Myocyte (in vitro differentiated cells): ENCODE measurements around the gene TTC33. TPM values are rescaled to one million over a fixed set of nuclear protein-coding genes. Genes with fewer than 3 reads are reported as not detected.
A peak's percentile ranks its signal among the peaks of the same experiment; 100 is the strongest.
"Not testable (repeated sequence)": the region's sequence is repeated elsewhere in the genome, so short reads cannot be mapped to it uniquely, and the experiment has no call there.

ENCODE experiments used
- DNase-seq: peaks from one replicate; pipeline ENCODE4 v3.0.0-alpha.2; 2012; ENCODE audit warnings: low read depth
- total RNA-seq: library from RNA; depleted of rRNA; stranded (reverse); fragments of >200 nt; gene quantifications from 2 replicates; pipeline ENCODE4 v1.2.3, GENCODE V29; 2014

TTC33 gene
- total RNA-seq, 1 donor from 2014 or later = 26.7 TPM

DNA sequence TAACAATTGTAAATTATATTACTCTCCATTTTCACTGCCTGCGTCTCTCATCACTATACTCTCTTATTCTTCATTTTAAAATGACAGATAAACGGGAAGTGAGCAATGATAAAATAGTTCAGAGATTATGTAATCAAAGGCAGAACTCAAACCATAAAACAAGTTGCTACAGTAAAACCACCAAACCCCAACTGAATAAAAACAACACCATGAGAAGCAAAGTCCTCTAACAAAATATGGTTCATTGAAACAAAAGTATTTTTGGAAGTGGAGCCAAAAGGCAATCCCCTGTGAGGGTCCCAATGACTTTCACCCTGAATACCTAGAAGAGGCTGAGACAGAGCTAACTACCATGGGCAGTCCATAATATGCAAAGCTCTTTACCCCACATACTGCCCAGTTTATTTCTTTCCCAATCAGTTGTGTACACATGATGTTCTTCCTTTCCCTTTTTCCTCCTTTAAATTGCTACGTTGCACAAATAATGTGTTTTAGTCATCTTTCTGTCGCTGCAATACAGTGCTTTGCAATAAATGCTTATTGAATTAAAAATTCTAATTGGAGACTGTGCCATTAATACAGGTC is 140.1 kb downstream of the TTC33 start:
- DNase-seq = no peak

DNA sequence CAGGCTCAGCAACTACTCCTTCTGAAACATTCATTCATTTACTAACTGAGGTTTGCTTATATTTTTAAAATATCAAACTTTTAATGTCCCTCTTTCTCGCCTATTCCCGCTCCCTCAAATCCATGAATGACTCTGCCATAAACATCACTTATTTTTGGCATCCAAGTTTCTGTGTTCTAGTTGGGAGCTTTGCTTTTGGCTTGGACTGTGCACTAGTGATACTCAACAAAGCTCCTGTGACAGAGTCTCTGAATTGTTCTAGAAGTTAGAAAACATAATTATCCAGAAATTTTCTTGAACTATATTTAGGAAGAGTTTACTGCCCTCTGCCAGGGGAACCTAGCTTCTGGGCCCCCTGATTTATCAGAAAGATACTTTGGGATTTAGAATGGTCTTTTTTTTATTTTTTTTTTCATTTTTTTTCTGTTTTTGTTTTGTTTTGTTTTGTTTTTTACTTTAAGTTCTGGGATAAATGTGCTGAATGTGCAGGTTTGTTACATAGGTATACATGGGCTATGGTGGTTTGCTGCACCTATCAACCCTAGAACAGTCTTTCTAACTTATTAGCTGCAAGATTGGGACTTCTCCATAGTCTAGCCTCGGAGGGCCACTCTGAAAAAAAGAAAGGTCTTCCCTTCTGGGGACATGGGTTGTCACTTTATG is 140.7 kb downstream of the TTC33 start:
- DNase-seq = no peak

DNA sequence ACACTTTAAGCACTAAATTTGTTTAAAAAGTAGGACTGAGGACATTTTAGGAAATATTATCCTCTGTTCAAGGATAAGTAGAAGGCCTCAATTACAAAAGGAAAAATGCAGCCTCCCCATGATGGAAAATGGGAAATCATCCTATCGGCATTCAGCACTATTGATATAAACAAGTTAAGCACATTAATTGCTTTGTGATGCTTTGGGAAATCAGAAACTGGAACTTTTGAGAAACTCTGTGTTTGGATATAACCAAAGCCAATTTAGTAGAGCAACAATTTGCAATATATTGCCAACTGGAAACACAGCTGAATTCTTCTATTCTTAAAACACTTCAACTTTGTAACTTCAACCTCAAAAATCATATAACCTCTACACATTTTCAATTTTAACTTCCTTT is 141.3 kb downstream of the TTC33 start:
- no peak for DNase-seq

DNA sequence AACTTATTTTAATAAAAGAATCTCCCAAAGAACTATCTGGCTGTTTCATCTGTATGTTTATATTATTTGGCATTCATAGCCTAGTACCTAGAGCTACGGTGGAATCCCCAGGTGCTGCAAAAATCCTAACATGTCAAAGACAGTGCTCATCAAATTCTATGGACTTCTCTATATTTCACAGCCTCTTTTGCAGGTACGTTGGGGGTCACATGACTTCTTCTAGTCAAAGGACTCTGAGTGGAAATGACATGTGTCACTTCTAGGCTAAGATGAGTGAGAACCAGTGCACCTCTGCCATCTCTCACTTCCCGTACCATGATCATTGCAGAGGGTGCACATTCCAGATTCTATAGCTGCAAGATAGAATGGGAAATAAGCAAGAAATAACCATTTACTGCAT is 148.6 kb downstream of the TTC33 start:
- DNase-seq = no peak

DNA sequence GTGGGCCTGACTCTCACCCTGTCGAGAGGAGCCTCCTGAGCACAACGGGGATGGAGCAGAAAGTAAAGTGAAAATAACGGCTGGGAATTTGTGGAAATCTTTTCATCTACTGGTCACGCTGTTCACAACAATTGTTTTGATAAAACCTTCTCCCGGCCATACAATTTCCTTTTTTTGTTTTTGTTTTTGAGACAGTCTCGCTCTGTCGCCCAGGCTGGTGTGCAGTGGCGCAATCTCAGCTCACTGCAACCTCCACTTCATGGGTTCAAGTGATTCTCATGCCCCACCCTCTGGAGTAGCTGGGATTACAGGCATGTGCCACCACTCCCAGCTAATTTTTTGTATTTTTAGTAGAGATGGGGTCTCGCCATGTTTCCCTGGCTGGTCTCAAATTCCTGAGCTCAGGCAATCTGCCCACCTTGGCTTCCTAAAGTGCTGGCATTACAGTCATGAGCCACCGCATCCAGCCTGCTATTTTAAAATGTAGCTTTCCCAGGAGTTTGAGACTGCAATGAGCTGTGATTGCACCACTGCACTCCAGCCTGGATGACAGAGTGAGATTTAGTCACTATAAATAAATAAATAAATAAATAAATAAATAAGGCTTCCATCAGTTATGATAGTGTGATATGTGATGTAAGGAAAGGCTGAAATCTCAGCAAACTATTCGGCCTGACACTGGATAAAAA is 149.5 kb downstream of the TTC33 start:
- DNase-seq = no peak

DNA sequence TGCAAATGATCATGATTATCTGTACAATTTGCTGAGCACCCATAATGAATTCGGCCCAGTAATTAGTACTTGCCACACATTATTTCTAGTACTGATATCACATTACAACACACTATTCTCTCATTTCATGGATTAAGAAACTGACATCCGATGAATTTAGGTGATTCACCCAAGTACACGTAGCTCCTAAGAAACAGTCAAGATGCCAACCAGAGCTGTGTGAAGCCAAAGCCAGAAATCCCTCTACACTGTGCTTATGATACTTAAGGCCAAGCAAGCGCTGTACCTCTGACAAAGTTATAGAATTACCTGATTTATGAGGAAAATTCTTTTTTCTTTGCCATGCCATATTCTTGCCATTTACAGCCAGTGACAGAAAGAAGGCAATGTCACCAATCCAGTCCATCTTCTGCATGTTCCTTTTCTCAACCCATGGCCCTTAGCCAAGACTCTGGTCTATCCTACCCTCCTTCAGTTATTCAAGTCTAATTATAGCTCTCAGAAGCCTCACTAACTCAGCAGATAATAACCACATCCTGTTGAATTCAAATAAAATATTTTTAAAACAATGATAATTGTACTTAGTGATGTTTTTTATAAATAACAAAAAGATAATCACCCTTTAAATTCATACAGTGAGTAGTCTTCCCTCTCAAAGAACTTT is 150.3 kb downstream of the TTC33 start:
- peak; percentile 68 for DNase-seq

DNA sequence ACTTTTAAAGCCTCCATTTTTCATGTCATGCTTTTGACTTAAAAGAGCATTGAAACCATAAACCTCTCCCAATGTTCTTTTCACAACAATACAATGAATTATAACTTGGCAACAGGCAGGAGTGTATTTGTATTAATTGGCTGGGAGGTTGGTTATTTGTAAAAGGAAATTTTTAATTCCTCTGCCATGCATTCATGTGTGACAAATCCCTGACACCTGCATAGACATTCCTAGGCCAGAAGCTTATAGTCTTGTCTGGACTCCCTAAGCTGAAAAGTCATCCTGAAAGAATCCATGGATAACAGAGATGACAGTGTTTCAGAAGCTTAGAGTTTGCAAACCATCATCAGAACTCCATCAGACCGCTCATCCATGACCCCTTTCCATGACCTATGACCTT is 152.4 kb downstream of the TTC33 start:
- DNase-seq = no peak

DNA sequence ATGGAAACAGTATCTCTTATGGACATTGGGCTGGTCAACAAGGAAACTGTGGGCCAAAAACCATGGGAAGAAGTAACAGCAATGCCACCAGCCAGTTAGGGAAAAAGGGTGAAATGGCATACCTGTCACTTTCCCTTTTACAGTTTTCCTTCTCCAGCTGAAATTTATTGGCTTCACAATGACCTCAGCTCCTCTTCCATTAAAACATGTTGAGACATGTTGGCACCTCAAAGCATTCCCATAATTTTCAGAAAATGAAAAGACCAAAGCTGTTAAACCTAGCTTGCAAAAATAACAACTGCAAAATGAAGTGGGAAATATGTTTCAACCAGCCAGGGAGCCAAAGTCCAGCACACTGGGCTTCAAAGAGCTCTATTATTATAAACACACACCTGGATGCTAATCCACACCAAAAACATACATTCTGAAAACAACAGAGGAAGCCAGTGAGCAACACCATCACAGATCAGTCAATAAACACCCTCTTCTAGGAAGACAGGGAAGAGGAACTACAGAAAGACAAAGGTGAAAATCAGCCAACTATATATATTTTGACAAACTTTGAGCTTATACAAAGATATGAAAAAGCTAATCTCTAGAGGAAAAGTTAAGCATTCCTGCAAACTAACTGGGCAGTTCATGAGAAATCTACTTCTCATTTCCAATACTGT is 154.4 kb downstream of the TTC33 start:
- no peak for DNase-seq

DNA sequence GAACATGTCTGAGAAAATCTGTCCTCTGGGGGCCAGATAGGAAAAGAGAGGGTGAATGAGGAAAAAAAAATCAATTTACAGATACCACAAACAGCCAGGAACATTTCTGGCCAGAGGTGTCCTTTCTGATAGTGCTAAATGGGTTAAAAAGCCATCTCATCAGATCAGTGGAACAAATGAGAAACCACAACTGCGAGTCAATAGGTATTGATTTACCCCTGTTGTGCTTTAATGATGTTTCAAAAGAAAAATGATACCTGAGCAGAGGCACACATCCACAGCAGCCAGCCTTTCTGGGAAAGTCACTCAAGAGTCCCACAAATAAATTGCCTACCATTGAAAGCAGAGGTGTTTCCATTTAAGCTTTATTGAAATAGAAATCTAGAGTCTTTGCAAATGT is 155.4 kb downstream of the TTC33 start:
- no peak for DNase-seq

DNA sequence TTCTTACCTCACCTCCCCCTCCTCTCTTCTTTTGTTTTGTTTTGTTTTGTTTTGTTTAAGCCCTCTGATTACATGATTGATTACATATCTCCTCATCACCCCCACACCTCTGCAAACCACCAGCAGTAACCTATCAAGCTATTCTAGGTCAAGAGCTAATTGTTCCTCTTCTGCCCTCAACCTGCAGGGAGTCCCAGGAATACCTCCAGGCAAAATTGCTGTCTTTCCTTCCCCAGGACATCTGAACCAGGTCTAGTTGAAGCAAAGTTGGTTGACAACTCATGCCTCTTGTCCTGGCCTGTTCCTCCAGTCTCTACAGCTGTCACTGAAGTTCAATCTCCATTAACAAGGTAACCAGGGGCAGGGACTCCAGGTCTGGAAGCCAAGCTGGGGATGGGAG is 156.1 kb downstream of the TTC33 start:
- no peak for DNase-seq

DNA sequence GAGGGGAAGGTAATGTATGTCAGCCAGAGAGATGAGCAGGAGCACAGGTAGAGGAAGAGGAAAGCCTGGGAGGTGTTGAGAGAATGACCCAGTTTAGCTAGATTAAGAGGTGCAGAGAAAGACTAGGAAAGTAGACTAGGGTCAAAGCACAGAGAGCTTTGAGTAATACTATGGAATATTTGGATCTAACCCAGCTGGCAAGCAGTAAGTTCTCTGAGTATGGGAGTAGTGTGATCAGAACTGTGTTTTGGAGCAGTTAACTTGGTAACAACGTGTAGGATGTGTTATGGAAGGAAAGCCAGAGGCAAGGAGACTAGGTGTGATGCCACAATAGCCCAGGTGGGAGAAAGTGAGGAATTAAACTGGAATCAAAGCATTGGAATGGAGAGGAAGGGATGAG is 160.9 kb downstream of the TTC33 start:
- DNase-seq = no peak

DNA sequence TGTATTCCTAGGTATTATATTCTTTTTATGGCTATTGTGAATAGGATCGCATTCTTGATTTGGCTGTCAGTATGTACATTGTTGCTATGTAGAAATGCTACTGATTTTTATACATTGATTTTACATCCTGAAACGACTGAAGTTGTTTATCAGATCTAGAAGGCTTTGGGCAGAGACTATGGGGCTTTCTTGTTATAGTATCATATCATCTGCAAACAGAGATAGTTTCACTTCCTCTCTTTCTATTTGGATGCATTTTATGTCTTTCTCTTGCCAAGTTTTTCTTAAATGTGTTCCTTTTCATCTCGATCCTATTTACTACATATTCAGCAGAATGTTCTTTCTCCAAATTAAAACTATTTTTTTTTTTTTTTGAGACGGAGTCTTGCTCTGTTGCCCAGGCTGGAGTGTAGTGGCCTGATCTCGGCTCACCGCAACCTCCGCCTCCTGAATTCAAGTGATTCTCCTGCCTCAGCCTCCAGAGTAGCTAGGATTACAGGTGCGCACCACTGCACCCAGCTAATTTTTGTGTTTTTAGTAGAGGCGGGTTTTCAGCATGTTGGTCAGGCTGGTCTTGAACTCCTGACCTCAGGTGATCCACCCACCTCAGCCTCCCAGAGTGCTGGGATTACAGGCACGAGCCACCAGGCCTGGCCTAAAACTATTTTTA is 163.9 kb downstream of the TTC33 start:
- DNase-seq = not testable (repeated sequence)

DNA sequence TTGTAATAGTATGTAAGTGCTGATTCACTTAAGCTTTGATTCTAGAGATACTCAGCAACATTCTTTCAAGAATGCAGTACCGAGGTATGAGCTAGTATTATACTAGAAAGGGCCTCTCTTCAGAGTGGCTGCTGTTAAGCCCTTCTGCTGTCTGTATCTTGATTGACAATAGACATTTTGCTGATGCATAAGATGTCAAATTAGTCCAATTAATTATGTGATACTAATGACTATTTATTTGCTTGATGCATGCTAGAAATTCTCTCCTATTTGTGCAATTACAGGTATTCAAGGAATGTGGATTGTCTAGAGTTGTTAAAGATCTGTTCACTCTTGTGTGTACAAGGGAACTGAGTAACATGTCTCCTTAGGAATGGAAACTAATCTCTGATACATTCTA is 168.4 kb downstream of the TTC33 start:
- DNase-seq = no peak

DNA sequence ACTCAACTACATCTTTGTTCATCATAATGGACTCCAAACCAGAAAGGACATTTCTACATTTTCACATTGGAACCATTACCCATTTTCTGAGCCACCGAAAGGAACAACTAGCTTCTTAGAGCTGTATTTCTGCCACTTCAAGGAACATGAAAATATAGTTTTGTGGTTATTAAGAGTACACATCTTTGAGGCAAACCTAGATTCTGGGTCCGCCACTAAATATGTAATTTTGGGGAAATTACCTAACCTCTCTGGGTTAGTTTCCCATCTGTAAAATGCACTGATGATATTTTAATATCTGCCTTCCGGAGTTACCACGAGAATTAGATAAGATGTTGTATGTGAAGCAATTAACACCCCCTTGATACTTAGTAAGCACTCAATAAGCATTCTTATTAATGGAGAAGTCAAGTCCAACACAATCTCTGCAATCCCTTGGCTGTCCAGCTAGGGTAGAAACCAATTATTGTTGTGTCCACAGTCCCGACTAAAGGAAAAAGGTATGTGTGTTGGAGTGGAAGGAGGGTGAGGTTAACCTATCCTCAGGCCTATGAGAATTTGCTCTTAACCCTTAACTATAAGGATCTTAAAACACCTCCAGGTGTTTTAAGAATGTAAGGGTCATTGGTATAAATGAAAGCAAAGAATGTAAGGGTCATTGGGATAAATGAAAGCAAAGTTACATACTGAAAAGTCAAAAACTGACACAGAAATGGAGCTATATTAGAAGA is 170.1 kb downstream of the TTC33 start:
- DNase-seq = no peak

DNA sequence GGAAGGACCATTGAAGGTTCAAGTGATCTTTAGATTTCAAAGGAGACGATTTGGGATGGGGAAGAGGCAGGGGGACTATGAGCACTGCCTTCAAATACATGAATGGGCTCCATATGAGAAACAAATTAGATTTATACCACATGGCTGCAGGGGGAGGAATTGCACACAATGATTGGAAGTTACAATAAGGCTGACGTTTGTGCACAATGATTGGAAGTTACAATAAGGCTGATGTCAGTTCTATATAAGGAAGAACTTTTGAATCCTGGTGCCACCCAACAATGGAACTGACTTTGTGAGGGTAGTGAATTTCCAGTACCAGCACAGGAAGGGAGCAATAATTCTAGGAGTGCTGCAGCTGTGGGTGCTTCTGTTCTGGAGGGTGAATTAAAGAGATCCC is 171.7 kb downstream of the TTC33 start:
- no peak for DNase-seq

DNA sequence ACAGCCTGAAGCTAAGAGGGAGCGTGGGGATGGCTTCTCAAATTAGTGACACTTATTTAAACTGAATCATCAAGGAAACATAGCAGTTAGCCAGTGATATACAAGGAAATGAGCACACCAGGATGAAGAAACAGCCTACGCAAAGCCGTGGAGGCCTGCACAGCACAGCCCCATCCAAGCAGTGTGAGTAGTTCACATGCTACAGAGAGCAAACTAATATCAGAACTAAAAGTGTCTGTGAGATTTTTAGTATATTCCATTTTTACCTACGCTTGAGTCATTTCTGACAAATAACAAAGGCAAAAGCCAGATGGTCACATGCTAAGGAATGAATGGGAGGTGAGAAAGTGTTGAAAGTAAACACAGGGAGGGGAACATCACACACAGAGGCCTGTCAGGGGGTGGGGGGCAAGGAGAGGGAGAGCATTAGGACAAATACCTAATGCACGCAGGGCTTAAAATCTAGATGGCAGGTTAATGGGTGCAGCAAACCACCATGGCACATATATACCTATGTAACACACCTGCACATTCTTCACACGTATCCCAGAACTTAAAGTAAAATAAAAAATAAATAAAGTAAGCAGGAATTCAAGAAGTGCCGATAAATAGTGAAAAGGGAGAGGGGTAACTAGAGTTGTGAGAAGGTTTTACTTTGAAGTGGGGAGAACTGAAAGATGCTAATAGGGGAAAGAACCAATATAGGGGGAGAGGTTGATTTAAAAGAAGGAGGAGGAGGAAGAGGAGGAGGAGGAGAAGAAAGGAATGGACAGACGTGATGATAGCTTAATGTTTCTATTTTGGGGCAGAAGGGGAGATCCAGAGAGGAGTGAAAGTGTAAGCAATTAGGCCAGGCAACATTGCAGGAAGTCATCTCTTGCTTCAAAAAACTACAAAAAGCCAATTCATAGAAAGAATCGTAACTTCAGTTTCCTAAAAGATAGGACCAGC is 177.0 kb downstream of the TTC33 start:
- no peak for DNase-seq

DNA sequence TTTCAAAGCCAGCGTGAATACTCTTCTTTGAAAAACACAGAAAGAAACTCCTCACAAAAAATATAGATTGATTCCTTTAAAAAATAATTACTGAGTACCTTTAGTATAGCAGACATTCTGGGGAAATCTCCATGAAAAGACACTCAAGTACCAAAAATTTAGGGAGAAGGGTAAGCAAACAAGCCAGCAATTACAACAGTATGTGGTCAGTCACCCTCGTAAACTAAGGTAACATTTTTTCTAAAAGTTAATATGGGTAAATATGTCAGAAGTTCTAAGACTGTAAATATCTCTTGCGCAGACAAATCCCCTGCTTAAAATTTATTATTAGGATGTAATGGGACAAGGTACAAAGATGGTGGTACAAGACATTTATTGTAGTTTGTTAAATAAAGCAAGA is 178.0 kb downstream of the TTC33 start:
- DNase-seq = no peak

DNA sequence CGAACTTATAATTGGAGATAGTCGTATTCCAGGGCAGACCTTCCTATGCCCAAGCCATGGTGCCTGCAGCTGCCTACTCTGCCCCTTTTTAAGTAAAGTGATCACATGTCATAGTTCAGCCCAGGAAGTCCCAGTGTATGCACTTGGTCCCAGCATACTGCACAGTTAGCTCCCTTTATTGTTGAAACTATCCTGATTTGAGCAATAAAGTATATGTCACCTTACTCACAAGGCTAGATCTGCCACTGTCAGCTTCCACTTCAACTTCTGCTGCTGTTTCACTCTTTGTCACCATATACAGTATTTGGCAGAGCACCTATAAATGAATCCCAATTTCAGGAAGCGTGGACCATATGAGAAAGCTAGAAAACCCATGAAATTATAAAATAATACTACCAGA is 179.8 kb downstream of the TTC33 start:
- DNase-seq = no peak

DNA sequence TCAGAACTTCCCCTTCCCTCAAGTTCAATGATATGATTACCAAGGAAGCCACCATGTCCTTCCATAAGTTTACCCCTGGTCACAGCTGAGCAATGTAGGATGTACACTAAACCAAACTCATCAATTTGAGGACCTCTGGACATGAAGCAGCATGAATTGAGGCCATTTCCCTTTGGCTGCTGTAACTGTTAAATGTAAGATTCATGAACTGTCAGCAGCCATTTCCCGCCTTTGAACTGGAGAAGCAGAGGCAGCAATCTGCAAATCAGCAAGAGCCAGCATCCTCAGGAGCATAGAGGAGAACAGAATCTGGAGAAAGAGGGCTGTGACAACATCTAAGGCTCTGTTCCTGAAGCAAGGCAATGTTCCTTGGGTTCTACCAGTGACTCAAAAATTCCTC is 180.3 kb downstream of the TTC33 start:
- DNase-seq = no peak
